Vein endothelial cell (primary cell): Measurements from ENCODE around the gene GANC. TPM values are rescaled to one million over a fixed set of nuclear protein-coding genes. Genes with fewer than 3 reads are reported as not detected.

Experiments used
- total RNA-seq: library from RNA; depleted of rRNA; stranded (reverse); fragments of >200 nt; gene quantifications from 2 replicates; pipeline ENCODE4 v1.2.3, GENCODE V29; 2012

Gene GANC, protein sequence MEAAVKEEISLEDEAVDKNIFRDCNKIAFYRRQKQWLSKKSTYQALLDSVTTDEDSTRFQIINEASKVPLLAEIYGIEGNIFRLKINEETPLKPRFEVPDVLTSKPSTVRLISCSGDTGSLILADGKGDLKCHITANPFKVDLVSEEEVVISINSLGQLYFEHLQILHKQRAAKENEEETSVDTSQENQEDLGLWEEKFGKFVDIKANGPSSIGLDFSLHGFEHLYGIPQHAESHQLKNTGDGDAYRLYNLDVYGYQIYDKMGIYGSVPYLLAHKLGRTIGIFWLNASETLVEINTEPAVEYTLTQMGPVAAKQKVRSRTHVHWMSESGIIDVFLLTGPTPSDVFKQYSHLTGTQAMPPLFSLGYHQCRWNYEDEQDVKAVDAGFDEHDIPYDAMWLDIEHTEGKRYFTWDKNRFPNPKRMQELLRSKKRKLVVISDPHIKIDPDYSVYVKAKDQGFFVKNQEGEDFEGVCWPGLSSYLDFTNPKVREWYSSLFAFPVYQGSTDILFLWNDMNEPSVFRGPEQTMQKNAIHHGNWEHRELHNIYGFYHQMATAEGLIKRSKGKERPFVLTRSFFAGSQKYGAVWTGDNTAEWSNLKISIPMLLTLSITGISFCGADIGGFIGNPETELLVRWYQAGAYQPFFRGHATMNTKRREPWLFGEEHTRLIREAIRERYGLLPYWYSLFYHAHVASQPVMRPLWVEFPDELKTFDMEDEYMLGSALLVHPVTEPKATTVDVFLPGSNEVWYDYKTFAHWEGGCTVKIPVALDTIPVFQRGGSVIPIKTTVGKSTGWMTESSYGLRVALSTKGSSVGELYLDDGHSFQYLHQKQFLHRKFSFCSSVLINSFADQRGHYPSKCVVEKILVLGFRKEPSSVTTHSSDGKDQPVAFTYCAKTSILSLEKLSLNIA (N-terminal part only)
- 12.1 and 15.2 TPM in 2 replicates for total RNA-seq

GRCh38 chr15:42272939-42273899, at the start of gene GANC, which contains the start of gene TMEM87A:
GANC (plus strand) TSS chr15:42273201; CDS start chr15:42274482, 1,281 bp downstream.
TMEM87A (minus strand) TSS chr15:42273433; CDS start chr15:42273398, 35 bp downstream.

GRCh38 chr15:42359249-42359648, 86.2 kb downstream of the GANC start, which contains the start of gene CAPN3:
CAPN3 (plus strand) TSS chr15:42359501; CDS start chr15:42359806, 305 bp downstream.

Other genes with a start within 250 kb of the GANC start
- gene PLA2G4D, start 178.6 kb upstream of the GANC start, total RNA-seq = not detected in 2 replicates
- gene PLA2G4F, start 116.6 kb upstream of the GANC start, total RNA-seq = not detected in 2 replicates
- 51.6 and 52.3 TPM in 2 replicates for gene VPS39, start 64.9 kb upstream of the GANC start, total RNA-seq
- gene TMEM87A, start 232 bp downstream of the GANC start, total RNA-seq = 57.2 and 57.4 TPM in 2 replicates
- gene CAPN3, start 86.3 kb downstream of the GANC start, total RNA-seq = 0.33 and 0.96 TPM in 2 replicates
- gene ZNF106, start 217.9 kb downstream of the GANC start, total RNA-seq = 58.6 and 65.7 TPM in 2 replicates
- gene SNAP23, start 222.4 kb downstream of the GANC start, total RNA-seq = 170 and 193 TPM in 2 replicates